ENCODE results near the gene CMIP.

CMIP gene

DNA sequence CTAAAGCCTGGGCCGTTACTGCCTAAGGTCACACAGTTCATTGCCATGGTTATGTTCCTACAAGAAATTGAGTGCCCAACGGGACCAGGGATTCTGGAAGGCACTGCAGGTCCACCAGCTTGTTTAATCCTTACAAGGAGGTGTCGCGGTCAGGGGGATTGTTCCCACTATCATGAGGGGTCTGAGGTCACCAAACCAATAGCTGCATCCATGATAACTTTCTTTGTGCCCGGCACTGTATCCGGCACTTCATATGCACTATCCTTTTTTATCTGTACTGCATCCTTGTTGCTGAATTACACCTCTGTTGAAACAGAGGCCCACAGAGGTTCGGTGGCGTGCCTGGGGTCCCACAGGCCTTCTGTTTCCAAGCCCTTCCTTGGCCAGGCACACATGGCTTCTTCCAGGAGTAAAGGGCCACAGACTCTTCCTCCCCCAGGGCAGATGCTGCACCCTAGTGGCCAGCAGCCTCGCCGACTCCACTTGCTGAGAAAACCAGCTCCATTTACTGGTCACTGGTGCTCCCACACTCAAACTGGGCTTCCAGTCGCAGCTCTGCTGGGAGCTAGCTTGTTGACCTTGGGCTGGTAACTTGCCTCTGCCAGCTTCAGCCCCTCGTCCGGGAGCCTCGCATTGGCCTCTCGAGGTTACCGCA is 252.5 kb downstream of the CMIP start:
- Histone ChIP-seq H3K36me3 (ENCODE audit: low read length) (no peaks in the 10 kb centered on the region), H3K27ac (ENCODE audit: low read depth, low read length) (no peak overlapping the region), H4K20me1 (ENCODE audit: low read depth, low read length) (no peaks in the 10 kb centered on the region), H3K27me3 (ENCODE audit: low read length) (no peaks in the 10 kb centered on the region), H3F3A (ENCODE audit: insufficient read depth) (no peaks in the 10 kb centered on the region), H3K79me2 (ENCODE audit: insufficient read depth, low read length) (no peaks in the 10 kb centered on the region), H3K9ac (ENCODE audit: low read length) (no peak overlapping the region), H3K9me2 (replicated peaks; ENCODE audit: insufficient read depth, low read length) (no peaks in the 10 kb centered on the region), H3K9me3 (ENCODE audit: insufficient read depth, low read length) (no peaks in the 10 kb centered on the region), H3K4me2 (ENCODE audit: low read depth, low read length, poor library complexity, severe bottlenecking) (no peak overlapping the region), H3K4me3 (ENCODE audit: insufficient read depth, low read length, poor library complexity, severe bottlenecking) (no peak overlapping the region), H2AFZ (ENCODE audit: low read depth, low read length, severe bottlenecking) (no peak overlapping the region)
- TF ChIP-seq, protein P1, sequence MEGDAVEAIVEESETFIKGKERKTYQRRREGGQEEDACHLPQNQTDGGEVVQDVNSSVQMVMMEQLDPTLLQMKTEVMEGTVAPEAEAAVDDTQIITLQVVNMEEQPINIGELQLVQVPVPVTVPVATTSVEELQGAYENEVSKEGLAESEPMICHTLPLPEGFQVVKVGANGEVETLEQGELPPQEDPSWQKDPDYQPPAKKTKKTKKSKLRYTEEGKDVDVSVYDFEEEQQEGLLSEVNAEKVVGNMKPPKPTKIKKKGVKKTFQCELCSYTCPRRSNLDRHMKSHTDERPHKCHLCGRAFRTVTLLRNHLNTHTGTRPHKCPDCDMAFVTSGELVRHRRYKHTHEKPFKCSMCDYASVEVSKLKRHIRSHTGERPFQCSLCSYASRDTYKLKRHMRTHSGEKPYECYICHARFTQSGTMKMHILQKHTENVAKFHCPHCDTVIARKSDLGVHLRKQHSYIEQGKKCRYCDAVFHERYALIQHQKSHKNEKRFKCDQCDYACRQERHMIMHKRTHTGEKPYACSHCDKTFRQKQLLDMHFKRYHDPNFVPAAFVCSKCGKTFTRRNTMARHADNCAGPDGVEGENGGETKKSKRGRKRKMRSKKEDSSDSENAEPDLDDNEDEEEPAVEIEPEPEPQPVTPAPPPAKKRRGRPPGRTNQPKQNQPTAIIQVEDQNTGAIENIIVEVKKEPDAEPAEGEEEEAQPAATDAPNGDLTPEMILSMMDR (IDR thresholded peaks at IDR 0.05; ENCODE audit: insufficient read depth, low read length, poor library complexity, severe bottlenecking): no peak
- no peak for TF ChIP-seq EZH2phosphoT487 (conservative IDR thresholded peaks at IDR 0.05; ENCODE audit: low read length)

GRCh38 chr16:81697616-81698309 is 253.2 kb downstream of the CMIP start:
- no peak for TF ChIP-seq EZH2phosphoT487 (conservative IDR thresholded peaks at IDR 0.05; ENCODE audit: low read length)
- no peaks in the 10 kb centered on the region for H3K27me3 ChIP-seq (ENCODE audit: low read length)
- H4K20me1 ChIP-seq (ENCODE audit: low read depth, low read length): no peaks in the 10 kb centered on the region
- H3K79me2 ChIP-seq (ENCODE audit: insufficient read depth, low read length): no peaks in the 10 kb centered on the region
- no peaks in the 10 kb centered on the region for H3K9me2 ChIP-seq (replicated peaks; ENCODE audit: insufficient read depth, low read length)
- no peak overlapping the region for H2AFZ ChIP-seq (ENCODE audit: low read depth, low read length, severe bottlenecking)
- no peaks in the 10 kb centered on the region for H3K9me3 ChIP-seq (ENCODE audit: insufficient read depth, low read length)
- H3K4me2 ChIP-seq (ENCODE audit: low read depth, low read length, poor library complexity, severe bottlenecking): no peak overlapping the region
- no peaks in the 10 kb centered on the region for H3F3A ChIP-seq (ENCODE audit: insufficient read depth)
- no peak overlapping the region for H3K27ac ChIP-seq (ENCODE audit: low read depth, low read length)
- H3K9ac ChIP-seq (ENCODE audit: low read length): no peak overlapping the region
- H3K4me3 ChIP-seq (ENCODE audit: insufficient read depth, low read length, poor library complexity, severe bottlenecking): no peak overlapping the region
- H3K36me3 ChIP-seq (ENCODE audit: low read length): no peaks in the 10 kb centered on the region

GRCh38 chr16:81698310-81698641 is 253.7 kb downstream of the CMIP start:
- Histone ChIP-seq H4K20me1 (ENCODE audit: low read depth, low read length) (no peaks in the 10 kb centered on the region), H2AFZ (ENCODE audit: low read depth, low read length, severe bottlenecking) (no peak overlapping the region), H3K9me2 (replicated peaks; ENCODE audit: insufficient read depth, low read length) (no peaks in the 10 kb centered on the region), H3K9me3 (ENCODE audit: insufficient read depth, low read length) (no peaks in the 10 kb centered on the region), H3K36me3 (ENCODE audit: low read length) (no peaks in the 10 kb centered on the region), H3F3A (ENCODE audit: insufficient read depth) (no peaks in the 10 kb centered on the region), H3K4me3 (ENCODE audit: insufficient read depth, low read length, poor library complexity, severe bottlenecking) (no peak overlapping the region), H3K79me2 (ENCODE audit: insufficient read depth, low read length) (no peaks in the 10 kb centered on the region), H3K4me2 (ENCODE audit: low read depth, low read length, poor library complexity, severe bottlenecking) (no peak overlapping the region), H3K27me3 (ENCODE audit: low read length) (no peaks in the 10 kb centered on the region), H3K9ac (ENCODE audit: low read length) (no peak overlapping the region), H3K27ac (ENCODE audit: low read depth, low read length) (no peak overlapping the region)
- TF ChIP-seq EZH2phosphoT487 (conservative IDR thresholded peaks at IDR 0.05; ENCODE audit: low read length): no peak
- TF ChIP-seq, protein P1 (IDR thresholded peaks at IDR 0.05; ENCODE audit: insufficient read depth, low read length, poor library complexity, severe bottlenecking): no peak

- Histone ChIP-seq H3K4me3 (ENCODE audit: insufficient read depth, low read length, poor library complexity, severe bottlenecking) (no peak overlapping the region), H3K9ac (ENCODE audit: low read length) (no peak overlapping the region), H3K4me2 (ENCODE audit: low read depth, low read length, poor library complexity, severe bottlenecking) (no peak overlapping the region), H2AFZ (ENCODE audit: low read depth, low read length, severe bottlenecking) (no peak overlapping the region), H3K9me2 (replicated peaks; ENCODE audit: insufficient read depth, low read length) (no peaks in the 10 kb centered on the region), H3K79me2 (ENCODE audit: insufficient read depth, low read length) (no peaks in the 10 kb centered on the region), H3K27ac (ENCODE audit: low read depth, low read length) (no peak overlapping the region), H3F3A (ENCODE audit: insufficient read depth) (no peaks in the 10 kb centered on the region), H4K20me1 (ENCODE audit: low read depth, low read length) (no peaks in the 10 kb centered on the region), H3K9me3 (ENCODE audit: insufficient read depth, low read length) (no peaks in the 10 kb centered on the region), H3K36me3 (ENCODE audit: low read length) (no peaks in the 10 kb centered on the region), H3K27me3 (ENCODE audit: low read length) (no peaks in the 10 kb centered on the region)
- TF ChIP-seq, protein P1 (IDR thresholded peaks at IDR 0.05; ENCODE audit: insufficient read depth, low read length, poor library complexity, severe bottlenecking): no peak
- no peak for TF ChIP-seq EZH2phosphoT487 (conservative IDR thresholded peaks at IDR 0.05; ENCODE audit: low read length)
Observed at GRCh38 chr16:81699596-81699995, 255.0 kb downstream of the CMIP start.
